ENCODE measurements around the gene LMBR1. TPM values are rescaled to one million over a fixed set of nuclear protein-coding genes. Genes with fewer than 3 reads are reported as not detected.

LMBR1 gene
- total and polyA plus RNA-seq, 8 donors: 7.5 to 187 (median 97.2) TPM

GRCh38 chr7:156746891-156747290, 146.1 kb downstream of the LMBR1 start:
- Histone ChIP-seq H3K4me1 (peaks cover 0 to 19% (median 5%) of the 10 kb centered on the region in 4 donors), H3K36me3 (peaks cover 0 to 5% (median 0%) of the 10 kb centered on the region in 4 donors), H3K9me3 (no peaks in the 10 kb centered on the region), H3K27me3 (no peaks in the 10 kb centered on the region), H3K4me3 (no peak overlapping the region), H3K27ac (no peak overlapping the region)
- DNase-seq: no peak
- 67 to 82% (median 76%) methylated on average over 1 of the region's 1 CpG for whole genome bisulfite sequencing, 5 donors
- intact Hi-C loops (cut with DNase I; ENCODE audit: low total_unique reads): no loop called here
- TF ChIP-seq POLR2AphosphoS5 (IDR thresholded peaks at IDR 0.05) (no peak), POLR2A (IDR thresholded peaks at IDR 0.05) (no peak), EP300 (IDR thresholded peaks at IDR 0.05) (no peak), CTCF (IDR thresholded peaks at IDR 0.05) (no peak)

GRCh38 chr7:156739596-156739995, 153.4 kb downstream of the LMBR1 start:
- intact Hi-C loops (cut with DNase I; ENCODE audit: low total_unique reads): no loop called here
- H3K27me3 ChIP-seq: no peaks in the 10 kb centered on the region
- DNase-seq: no peak
- H3K9me3 ChIP-seq: peaks cover 0 to 3% (median 0%) of the 10 kb centered on the region in 4 donors
- no peak overlapping the region for H3K4me3 ChIP-seq
- no peak overlapping the region for H3K27ac ChIP-seq
- H3K4me1 ChIP-seq: no peaks in the 10 kb centered on the region
- TF ChIP-seq EP300 (IDR thresholded peaks at IDR 0.05): no peak
- TF ChIP-seq POLR2AphosphoS5 (IDR thresholded peaks at IDR 0.05): no peak
- TF ChIP-seq POLR2A (IDR thresholded peaks at IDR 0.05): no peak
- TF ChIP-seq CTCF (IDR thresholded peaks at IDR 0.05): no peak
- WGBS, 5 donors: 79 to 96% (median 95%) methylated on average over 5 of the region's 5 CpGs
- H3K36me3 ChIP-seq: peaks cover 0 to 15% (median 12%) of the 10 kb centered on the region in 4 donors

- WGBS, 5 donors: 90 to 96% (median 94%) methylated on average over 7 of the region's 7 CpGs
- intact Hi-C loops (cut with DNase I; ENCODE audit: low total_unique reads): no loop called here
- Histone ChIP-seq H3K4me1 (no peaks in the 10 kb centered on the region), H3K27ac (no peak overlapping the region), H3K27me3 (no peaks in the 10 kb centered on the region), H3K36me3 (peaks cover 0 to 44% (median 39%) of the 10 kb centered on the region in 4 donors), H3K9me3 (peaks cover 0 to 23% (median 6%) of the 10 kb centered on the region in 4 donors), H3K4me3 (no peak overlapping the region)
- DNase-seq: no peak
- TF ChIP-seq EP300 (IDR thresholded peaks at IDR 0.05) (no peak), POLR2A (IDR thresholded peaks at IDR 0.05) (no peak), POLR2AphosphoS5 (IDR thresholded peaks at IDR 0.05) (no peak), CTCF (IDR thresholded peaks at IDR 0.05) (no peak)
Observed at GRCh38 chr7:156735851-156736250, 157.1 kb downstream of the LMBR1 start.

GRCh38 chr7:156733638-156734037, 159.3 kb downstream of the LMBR1 start:
- no peak for TF ChIP-seq POLR2AphosphoS5 (IDR thresholded peaks at IDR 0.05)
- no peak for TF ChIP-seq CTCF (IDR thresholded peaks at IDR 0.05)
- TF ChIP-seq POLR2A (IDR thresholded peaks at IDR 0.05): no peak
- TF ChIP-seq EP300 (IDR thresholded peaks at IDR 0.05): no peak
- Histone ChIP-seq H3K27ac (no peak overlapping the region), H3K4me1 (no peaks in the 10 kb centered on the region), H3K27me3 (no peaks in the 10 kb centered on the region), H3K9me3 (peaks cover 0 to 23% (median 6%) of the 10 kb centered on the region in 4 donors), H3K4me3 (no peak overlapping the region), H3K36me3 (peaks cover 0 to 44% (median 39%) of the 10 kb centered on the region in 4 donors)
- DNase-seq: no peak
- intact Hi-C loops (cut with DNase I; ENCODE audit: low total_unique reads): no loop called here
- 96 to 100% (median 100%) methylated on average over 1 of the region's 1 CpG for WGBS, 5 donors
